ENCODE results near the gene XRCC3. TPM values are rescaled to one million over a fixed set of nuclear protein-coding genes. Genes with fewer than 3 reads are reported as not detected.

The XRCC3 gene
- total RNA-seq, 3 donors from 2014 or later, result 5.9 to 10.2 (median 5.9) TPM

GRCh38 chr14:103659631-103660030 lies 55.6 kb downstream of the XRCC3 start:
- Histone ChIP-seq H3K4me3 (no peak overlapping the region), H3K27ac (no peak overlapping the region), H3K4me1 (no peaks in the 10 kb centered on the region), H3K9me3 (no peaks in the 10 kb centered on the region), H3K27me3 (no peaks in the 10 kb centered on the region), H3K36me3 (no peaks in the 10 kb centered on the region)
- intact Hi-C loops (cut with DNase I; ENCODE audit: low total_unique reads), result no loop called here
- no peak for DNase-seq (ENCODE audit: low spot score in 2 of 2)
- TF ChIP-seq POLR2AphosphoS5 (IDR thresholded peaks at IDR 0.05) (no peak), POLR2A (IDR thresholded peaks at IDR 0.05) (no peak), CTCF (IDR thresholded peaks at IDR 0.05) (no peak)

GRCh38 chr14:103657471-103657870 lies 57.8 kb downstream of the XRCC3 start:
- Histone ChIP-seq H3K9me3 (no peaks in the 10 kb centered on the region), H3K36me3 (no peaks in the 10 kb centered on the region)
- DNase-seq (ENCODE audit: low spot score in 2 of 2), result no peak

GRCh38 chr14:103656756-103657133 lies 58.5 kb downstream of the XRCC3 start:
- intact Hi-C loops (cut with DNase I; ENCODE audit: low total_unique reads), result no loop called here
- H3K27ac ChIP-seq, result no peak overlapping the region
- no peaks in the 10 kb centered on the region for H3K36me3 ChIP-seq
- no peaks in the 10 kb centered on the region for H3K4me1 ChIP-seq
- DNase-seq (ENCODE audit: low spot score in 2 of 2), result no peak
- no peaks in the 10 kb centered on the region for H3K27me3 ChIP-seq
- TF ChIP-seq POLR2AphosphoS5 (IDR thresholded peaks at IDR 0.05) (no peak), CTCF (IDR thresholded peaks at IDR 0.05) (no peak)
- no peak overlapping the region for H3K4me3 ChIP-seq
- no peaks in the 10 kb centered on the region for H3K9me3 ChIP-seq

More at GRCh38 chr14:103657471-103657870, 57.8 kb downstream of the XRCC3 start:
- intact Hi-C loops (cut with DNase I; ENCODE audit: low total_unique reads), result no loop called here
- H3K27me3 ChIP-seq, result no peaks in the 10 kb centered on the region
- no peaks in the 10 kb centered on the region for H3K4me1 ChIP-seq
- TF ChIP-seq POLR2AphosphoS5 (IDR thresholded peaks at IDR 0.05) (no peak), CTCF (IDR thresholded peaks at IDR 0.05) (no peak), POLR2A (IDR thresholded peaks at IDR 0.05) (no peak)
- peak overlapping the region in 1 of 2 donors; percentile 84 for H3K27ac ChIP-seq
- no peak overlapping the region for H3K4me3 ChIP-seq

- TF ChIP-seq CTCF (IDR thresholded peaks at IDR 0.05), result no peak
- Histone ChIP-seq H3K9me3 (no peaks in the 10 kb centered on the region), H3K36me3 (no peaks in the 10 kb centered on the region), H3K27ac (peak overlapping the region in 1 of 2 donors; percentile 40), H3K4me3 (no peak overlapping the region), H3K27me3 (no peaks in the 10 kb centered on the region), H3K4me1 (no peaks in the 10 kb centered on the region)
- intact Hi-C loops (cut with DNase I; ENCODE audit: low total_unique reads), result no loop called here
- no peak for DNase-seq (ENCODE audit: low spot score in 2 of 2)
Observed at GRCh38 chr14:103656031-103656755, 59.1 kb downstream of the XRCC3 start.

GRCh38 chr14:103654619-103655018 lies 60.6 kb downstream of the XRCC3 start:
- intact Hi-C loops (cut with DNase I; ENCODE audit: low total_unique reads), result no loop called here
- DNase-seq (ENCODE audit: low spot score in 2 of 2), result no peak
- Histone ChIP-seq H3K36me3 (no peaks in the 10 kb centered on the region), H3K4me3 (no peak overlapping the region), H3K4me1 (no peaks in the 10 kb centered on the region), H3K27ac (no peak overlapping the region), H3K27me3 (no peaks in the 10 kb centered on the region), H3K9me3 (no peaks in the 10 kb centered on the region)
- no peak for TF ChIP-seq POLR2AphosphoS5 (IDR thresholded peaks at IDR 0.05)
- TF ChIP-seq CTCF (IDR thresholded peaks at IDR 0.05), result no peak
- no peak for TF ChIP-seq POLR2A (IDR thresholded peaks at IDR 0.05)
